Islet precursor cell (in vitro differentiated cells): Measurements from ENCODE around the gene COMMD9.
A peak's percentile ranks its signal among the peaks of the same experiment; 100 is the strongest.

Experiments
- DNase-seq: peaks from one replicate; pipeline ENCODE4 v3.0.0-alpha.2; 2018

The COMMD9 gene

DNA sequence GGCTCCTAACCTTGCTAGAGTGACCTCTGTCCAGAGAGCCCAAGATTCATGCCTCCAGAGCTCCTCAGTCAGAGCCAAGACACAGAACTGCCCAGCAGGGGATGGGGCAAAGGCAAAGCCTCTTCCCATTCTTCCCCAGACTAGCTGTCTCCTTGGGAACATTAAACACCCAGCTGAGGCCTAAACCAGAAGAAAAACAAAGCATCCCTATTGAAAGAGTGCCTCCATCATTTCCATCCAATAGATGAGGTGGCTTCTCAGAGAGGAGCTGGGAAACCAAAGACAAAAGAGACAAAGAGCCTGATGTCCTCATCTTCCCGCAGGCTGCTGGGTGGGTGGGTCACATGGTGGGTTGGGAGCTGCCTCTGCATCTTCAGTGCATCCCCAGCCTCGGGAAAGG is 37.4 kb downstream of the COMMD9 start:
- DNase-seq: no peak

DNA sequence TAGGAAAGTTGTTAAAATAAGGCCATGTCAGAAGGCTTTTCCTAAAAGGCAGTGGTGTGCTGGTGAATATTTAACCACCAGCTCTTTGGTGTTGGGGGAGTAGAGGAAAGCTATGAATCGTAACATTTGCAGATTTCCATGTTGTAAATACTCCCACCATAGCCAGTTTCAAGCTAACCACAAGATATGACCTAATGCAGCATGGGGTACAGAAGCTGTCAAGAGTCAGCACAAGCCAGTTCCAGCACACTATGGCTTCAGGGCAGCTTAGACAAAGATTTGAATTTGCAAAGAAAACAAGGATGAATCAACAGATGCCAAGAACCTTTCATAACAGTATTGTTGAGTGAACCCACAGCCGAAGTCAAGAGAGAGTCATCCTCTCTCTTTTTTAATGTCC is 40.0 kb downstream of the COMMD9 start:
- DNase-seq: peak; percentile 47

- DNase-seq: no peak
These were observed 40.8 kb downstream of the COMMD9 start for GRCh38 chr11:36248436-36248835.

DNA sequence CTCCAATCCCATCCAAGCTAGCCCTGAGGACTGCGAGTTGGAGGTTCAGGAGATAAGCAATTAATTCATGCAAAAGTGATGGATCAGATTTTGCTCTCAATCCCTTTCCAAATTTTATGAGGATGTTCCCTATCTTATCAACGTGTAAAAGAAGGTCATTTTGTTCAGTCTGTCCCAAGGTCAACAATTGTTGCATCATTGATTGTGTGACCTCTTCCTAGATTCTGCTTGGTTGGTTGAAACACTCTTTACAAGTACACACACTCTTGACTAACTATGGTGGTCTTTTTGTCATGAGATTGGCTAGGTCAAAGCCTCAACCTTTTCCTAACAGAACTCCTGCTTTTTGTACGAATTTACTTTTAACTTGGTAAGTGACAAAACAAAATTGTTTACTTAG is 41.7 kb downstream of the COMMD9 start:
- no peak for DNase-seq

DNA sequence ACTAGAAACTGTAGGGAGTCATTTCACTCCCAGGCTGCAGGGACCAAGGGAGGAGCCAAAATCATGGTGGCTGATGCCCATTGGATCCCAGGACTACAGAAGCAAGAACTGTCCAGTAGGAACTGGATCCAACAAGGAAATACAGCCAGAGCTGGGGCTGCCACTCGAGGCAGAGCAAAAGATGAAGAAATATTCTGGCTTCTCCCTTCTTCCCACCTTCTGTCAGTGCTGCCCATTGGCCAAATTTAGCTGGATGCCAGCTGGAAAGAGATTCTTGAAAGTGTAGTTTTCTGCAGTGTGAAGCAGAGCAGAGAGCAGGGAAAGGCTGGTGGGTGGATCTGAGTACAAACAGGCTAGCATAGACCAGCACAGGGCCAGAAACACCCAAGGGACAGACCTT is 45.6 kb downstream of the COMMD9 start:
- DNase-seq: peak; percentile 38

- peak; percentile 20 for DNase-seq
These were observed 47.7 kb downstream of the COMMD9 start for GRCh38 chr11:36241497-36241896.

- DNase-seq: no peak
These were observed 48.4 kb downstream of the COMMD9 start for GRCh38 chr11:36240801-36241200.

DNA sequence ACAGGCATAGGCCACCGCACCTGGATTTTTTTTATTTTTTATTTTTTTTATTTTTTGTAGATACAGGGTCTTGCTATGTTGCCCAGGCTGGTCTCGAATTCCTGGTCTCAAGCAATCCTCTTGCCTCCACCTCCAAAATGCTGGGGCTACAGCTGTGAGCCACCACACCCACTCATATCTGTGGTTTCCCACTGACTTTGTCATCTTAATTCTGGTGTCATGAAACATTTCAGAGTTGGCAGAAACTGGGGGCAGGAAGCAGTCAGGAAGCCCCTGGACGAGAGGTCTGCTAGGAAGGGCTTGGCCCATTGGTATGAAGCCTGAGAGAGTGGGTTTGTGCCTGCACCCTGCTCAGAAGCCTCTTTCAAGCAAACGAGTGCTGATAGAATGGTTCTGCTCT is 49.1 kb downstream of the COMMD9 start:
- no peak for DNase-seq

DNA sequence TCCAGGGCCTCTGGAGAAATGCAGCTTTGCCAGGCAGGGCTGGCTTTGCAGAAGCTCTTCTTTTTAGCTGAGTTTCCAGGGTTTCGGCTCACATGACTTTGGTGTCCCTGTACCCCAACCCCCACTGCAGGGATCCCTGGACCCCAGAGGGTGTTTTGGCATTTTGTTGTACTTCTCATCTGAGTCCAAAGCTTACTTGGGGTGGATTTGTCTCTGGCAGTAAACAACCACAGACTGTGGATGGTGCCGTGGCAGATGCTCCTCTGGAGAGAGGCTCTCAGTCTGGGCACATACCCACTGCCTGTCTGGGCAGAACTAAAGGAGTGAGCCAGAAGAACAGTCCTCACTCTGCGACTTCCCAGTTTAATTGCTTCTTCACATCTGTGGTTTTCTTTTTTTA is 49.6 kb downstream of the COMMD9 start:
- no peak for DNase-seq

DNA sequence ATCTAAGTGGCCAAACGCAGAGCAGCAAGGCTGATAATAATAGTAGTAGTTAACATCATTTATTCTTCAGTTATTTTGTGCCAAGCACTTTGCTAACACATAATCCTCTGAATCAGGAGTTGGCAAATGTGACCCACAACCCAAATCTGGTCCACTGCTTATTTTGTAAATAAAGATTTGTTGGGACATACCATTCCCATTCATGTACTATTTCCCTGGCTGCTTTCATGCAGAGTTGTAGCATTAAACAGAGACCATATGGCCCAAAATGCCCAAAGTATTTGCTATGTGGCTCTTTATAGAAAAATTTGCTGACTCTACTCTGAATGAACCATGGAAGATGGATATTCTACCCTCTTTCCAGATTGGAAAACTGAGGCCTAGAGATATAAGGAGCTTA is 50.3 kb downstream of the COMMD9 start:
- no peak for DNase-seq

- no peak for DNase-seq
These were observed 51.1 kb downstream of the COMMD9 start for GRCh38 chr11:36238036-36238631.

DNA sequence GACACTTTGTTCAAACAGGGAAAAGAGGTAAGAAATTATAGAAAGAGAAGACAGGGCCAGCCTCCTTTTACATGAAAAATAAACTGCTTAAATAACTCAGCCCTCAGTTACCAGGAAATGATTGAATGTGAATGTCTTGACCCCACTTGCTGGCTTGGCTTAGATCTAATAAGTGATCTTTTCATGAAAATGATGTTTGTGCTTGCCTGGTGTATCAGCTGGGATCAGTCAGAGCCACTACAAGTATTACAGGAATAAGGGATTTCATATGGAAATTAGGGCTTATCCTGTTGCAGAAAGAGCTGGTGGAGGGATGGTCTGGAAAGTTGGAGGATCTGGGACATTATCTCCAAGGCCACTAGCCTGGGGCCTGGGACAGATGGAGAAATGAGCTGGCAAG is 51.8 kb downstream of the COMMD9 start:
- no peak for DNase-seq

DNA sequence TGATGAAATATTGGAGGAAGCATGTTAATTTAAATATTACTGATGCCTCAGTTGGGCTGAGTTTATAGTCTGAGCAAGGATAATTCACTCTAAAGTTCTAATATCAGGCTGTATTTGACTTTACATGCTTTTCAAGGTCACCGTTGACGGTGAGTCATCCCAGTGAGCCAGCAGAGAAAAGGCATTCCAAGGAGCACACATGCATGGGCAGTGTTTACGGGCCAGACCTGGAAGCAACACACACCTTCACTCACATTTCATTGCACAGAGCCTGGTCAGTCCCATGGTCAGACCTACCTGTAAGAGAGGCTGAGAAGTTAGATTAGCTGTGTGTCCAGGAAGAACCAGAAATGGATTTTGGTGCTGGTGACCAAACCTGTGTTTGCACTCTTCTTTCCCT is 53.5 kb downstream of the COMMD9 start:
- peak; percentile 83 for DNase-seq

DNA sequence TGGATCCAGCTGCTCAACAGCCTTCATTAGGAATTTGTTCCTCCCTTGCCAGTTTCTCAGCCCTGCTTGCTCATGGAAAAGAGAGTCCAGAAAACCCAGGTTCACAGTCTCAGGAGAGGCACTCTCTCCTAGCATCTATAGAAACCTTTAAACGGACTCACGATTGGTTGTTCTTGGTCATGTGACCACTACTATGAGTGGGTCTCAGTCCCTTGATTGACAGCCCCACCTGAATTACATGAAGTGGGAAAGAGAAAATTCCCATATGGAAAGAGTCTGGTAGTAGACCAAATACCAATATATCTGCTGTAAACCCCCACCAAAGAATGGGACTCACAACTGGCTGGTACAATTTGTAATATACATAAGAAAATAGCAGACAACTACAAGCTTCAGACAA is 54.4 kb downstream of the COMMD9 start:
- DNase-seq: no peak

DNA sequence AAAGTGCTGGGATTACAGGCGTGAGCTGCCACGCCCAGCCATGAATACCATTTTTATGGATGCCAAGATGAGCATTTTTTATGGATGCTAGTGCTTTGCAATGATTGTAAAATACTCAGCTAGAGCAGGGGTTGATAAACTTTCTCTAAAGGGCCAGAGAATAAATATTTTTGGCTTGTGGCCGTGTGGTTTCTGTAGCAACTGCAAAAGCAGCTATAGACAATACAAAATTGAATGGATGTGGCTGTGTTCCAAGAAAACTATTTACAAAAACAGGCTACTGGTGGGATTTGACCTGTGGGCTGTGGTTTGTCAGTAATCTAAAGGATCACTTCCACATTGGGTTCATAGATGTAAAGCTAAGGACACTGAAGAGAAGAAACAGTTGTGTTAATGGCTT is 56.0 kb downstream of the COMMD9 start:
- no peak for DNase-seq

DNA sequence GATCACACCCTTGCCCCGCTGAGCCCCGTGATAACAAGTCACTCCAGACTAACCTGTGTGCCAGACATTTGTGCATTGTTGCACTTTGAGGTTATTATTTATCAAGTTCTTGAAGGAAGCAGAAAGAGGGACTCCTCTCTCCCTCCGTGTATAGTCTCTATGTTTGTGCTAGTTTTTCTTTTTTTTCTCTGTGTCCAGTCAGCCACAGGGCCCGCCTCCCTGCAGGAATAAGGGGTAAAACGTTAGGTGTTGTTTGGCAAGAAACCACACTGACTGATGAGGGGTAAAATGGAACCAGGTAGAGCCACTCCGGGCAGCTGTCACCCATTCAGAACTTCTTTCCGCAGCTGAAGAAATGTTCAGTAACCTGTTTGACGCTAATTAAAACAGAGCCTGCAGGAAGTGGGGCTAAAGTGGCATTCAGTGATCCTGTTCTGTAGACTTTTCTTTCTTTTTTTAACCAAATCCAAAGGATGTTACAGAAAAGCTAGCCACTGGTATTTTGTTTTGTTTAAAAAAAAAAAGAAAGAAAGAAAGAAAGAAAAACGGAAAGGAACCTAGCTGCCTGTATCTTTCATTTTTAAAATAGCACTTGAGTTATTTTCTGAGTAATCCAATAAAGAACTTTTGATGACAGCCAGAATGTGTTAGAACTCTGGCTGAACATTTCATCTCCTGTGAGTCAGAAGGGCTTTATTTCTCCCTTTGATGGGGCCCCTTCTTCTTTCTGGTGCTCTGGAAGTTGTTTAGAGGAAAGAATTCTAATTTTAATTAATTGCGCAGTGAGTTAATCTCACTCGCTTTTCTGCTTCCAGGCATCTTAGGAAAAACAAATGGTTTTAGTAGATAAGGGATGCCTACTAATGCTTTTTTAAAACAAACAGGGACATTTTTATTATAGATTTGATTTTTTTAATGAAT is 58.2 kb downstream of the COMMD9 start:
- DNase-seq: no peak

- no peak for DNase-seq
These were observed 60.0 kb downstream of the COMMD9 start for GRCh38 chr11:36229091-36229705.

GRCh38 chr11:36228689-36229088 is 60.5 kb downstream of the COMMD9 start:
- peak; percentile 20 for DNase-seq

DNA sequence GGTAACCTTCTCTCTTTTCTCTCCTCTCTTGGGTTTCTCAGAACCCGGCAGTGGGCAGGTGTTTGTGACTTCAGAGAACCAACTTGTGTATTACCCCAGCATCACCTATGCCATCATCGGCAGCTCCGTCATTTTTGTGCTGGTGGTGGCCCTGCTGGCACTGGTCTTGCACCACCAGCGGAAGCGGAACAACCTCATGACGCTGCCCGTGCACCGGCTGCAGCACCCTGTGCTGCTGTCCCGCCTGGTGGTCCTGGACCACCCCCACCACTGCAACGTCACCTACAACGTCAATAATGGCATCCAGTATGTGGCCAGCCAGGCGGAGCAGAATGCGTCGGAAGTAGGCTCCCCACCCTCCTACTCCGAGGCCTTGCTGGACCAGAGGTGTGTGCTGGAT is 62.2 kb downstream of the COMMD9 start:
- no peak for DNase-seq

GRCh38 chr11:36224209-36224882 is 64.9 kb downstream of the COMMD9 start:
- DNase-seq: no peak

- DNase-seq: no peak
These were observed 66.2 kb downstream of the COMMD9 start for GRCh38 chr11:36222831-36223635.
